ENCODE data around the gene CCDC33. TPM values are rescaled to one million over a fixed set of nuclear protein-coding genes. Genes with fewer than 3 reads are reported as not detected.
"Not testable (repeated sequence)": the region's sequence is repeated elsewhere in the genome, so short reads cannot be mapped to it uniquely, and the experiment has no call there.

CCDC33 gene
- total RNA-seq, 1 donor = 0.09 TPM

- no peak overlapping the region for H3K4me3 ChIP-seq (ENCODE audit: low read depth, low read length)
- no peak for TF ChIP-seq CTCF (IDR thresholded peaks at IDR 0.05; ENCODE audit: insufficient read depth, low read length)
- no peak for DNase-seq (ENCODE audit: low read depth)
Measured at GRCh38 chr15:74349241-74349778, 113.2 kb downstream of the CCDC33 start.

GRCh38 chr15:74350295-74351275, 114.5 kb downstream of the CCDC33 start:
- no peak for TF ChIP-seq CTCF (IDR thresholded peaks at IDR 0.05; ENCODE audit: insufficient read depth, low read length)
- no peak for DNase-seq (ENCODE audit: low read depth)
- H3K4me3 ChIP-seq (ENCODE audit: low read depth, low read length) = no peak overlapping the region

- TF ChIP-seq CTCF (IDR thresholded peaks at IDR 0.05; ENCODE audit: insufficient read depth, low read length) = no peak
- no peak overlapping the region for H3K4me3 ChIP-seq (ENCODE audit: low read depth, low read length)
- DNase-seq (ENCODE audit: low read depth) = no peak
Measured at GRCh38 chr15:74351670-74352069, 115.5 kb downstream of the CCDC33 start.

GRCh38 chr15:74352393-74352910, 116.3 kb downstream of the CCDC33 start:
- H3K4me3 ChIP-seq (ENCODE audit: low read depth, low read length) = no peak overlapping the region
- DNase-seq (ENCODE audit: low read depth) = no peak
- TF ChIP-seq CTCF (IDR thresholded peaks at IDR 0.05; ENCODE audit: insufficient read depth, low read length) = no peak

- DNase-seq (ENCODE audit: low read depth); H3K4me3 ChIP-seq (ENCODE audit: low read depth, low read length): not testable (repeated sequence)
Measured at GRCh38 chr15:74353992-74354391, 117.9 kb downstream of the CCDC33 start.

- not testable (repeated sequence) for H3K4me3 ChIP-seq (ENCODE audit: low read depth, low read length); DNase-seq (ENCODE audit: low read depth)
Measured at GRCh38 chr15:74356050-74356449, 119.9 kb downstream of the CCDC33 start.

GRCh38 chr15:74357514-74357913, 121.4 kb downstream of the CCDC33 start:
- not testable (repeated sequence) for H3K4me3 ChIP-seq (ENCODE audit: low read depth, low read length); DNase-seq (ENCODE audit: low read depth)

GRCh38 chr15:74359376-74359775, 123.2 kb downstream of the CCDC33 start:
- H3K4me3 ChIP-seq (ENCODE audit: low read depth, low read length); DNase-seq (ENCODE audit: low read depth): not testable (repeated sequence)

- not testable (repeated sequence) for H3K4me3 ChIP-seq (ENCODE audit: low read depth, low read length)
- peak; percentile 24 for DNase-seq (ENCODE audit: low read depth)
Measured at GRCh38 chr15:74360855-74361254, 124.7 kb downstream of the CCDC33 start.
